GM19023 (cell line): Measurements from ENCODE around the gene LRRC37B.
"Not testable (repeated sequence)": the region's sequence is repeated elsewhere in the genome, so short reads cannot be mapped to it uniquely, and the experiment has no call there.

ENCODE experiments used
- ATAC-seq: cut with Tn5 transposase; IDR thresholded peaks from one replicate; pipeline ENCODE4 v1.9.1; 2021; ENCODE audit warnings: mild to moderate bottlenecking, moderate library complexity; ENCODE audit not compliant: unreplicated experiment

The LRRC37B gene

GRCh38 chr17:32041306-32041875 lies 34.2 kb downstream of the LRRC37B start:
- ATAC-seq, result not testable (repeated sequence)

- not testable (repeated sequence) for ATAC-seq
These were observed 35.1 kb downstream of the LRRC37B start for GRCh38 chr17:32042266-32042665.

GRCh38 chr17:32045611-32046010 lies 38.4 kb downstream of the LRRC37B start:
- not testable (repeated sequence) for ATAC-seq

GRCh38 chr17:32047663-32048062 lies 40.5 kb downstream of the LRRC37B start:
- ATAC-seq, result not testable (repeated sequence)

GRCh38 chr17:32054985-32055384 lies 47.8 kb downstream of the LRRC37B start:
- ATAC-seq, result not testable (repeated sequence)

- not testable (repeated sequence) for ATAC-seq
These were observed 48.2 kb downstream of the LRRC37B start for GRCh38 chr17:32055425-32055824.

GRCh38 chr17:32056500-32056899 lies 49.3 kb downstream of the LRRC37B start:
- ATAC-seq, result not testable (repeated sequence)

- ATAC-seq, result not testable (repeated sequence)
These were observed 50.4 kb downstream of the LRRC37B start for GRCh38 chr17:32057460-32058105.

- ATAC-seq, result not testable (repeated sequence)
These were observed 53.5 kb downstream of the LRRC37B start for GRCh38 chr17:32060695-32061094.

GRCh38 chr17:32061840-32062239 lies 54.7 kb downstream of the LRRC37B start:
- not testable (repeated sequence) for ATAC-seq

- ATAC-seq, result not testable (repeated sequence)
These were observed 56.9 kb downstream of the LRRC37B start for GRCh38 chr17:32064091-32064490.

- not testable (repeated sequence) for ATAC-seq
These were observed 59.0 kb downstream of the LRRC37B start for GRCh38 chr17:32066123-32066680.

GRCh38 chr17:32066863-32067642 lies 59.9 kb downstream of the LRRC37B start:
- peak; percentile 63 for ATAC-seq

- ATAC-seq, result not testable (repeated sequence)
These were observed 61.9 kb downstream of the LRRC37B start for GRCh38 chr17:32069067-32069466.

- peak; percentile 67 for ATAC-seq
These were observed 64.8 kb downstream of the LRRC37B start for GRCh38 chr17:32071961-32072360.

- ATAC-seq, result not testable (repeated sequence)
These were observed 65.9 kb downstream of the LRRC37B start for GRCh38 chr17:32073131-32073530.

GRCh38 chr17:32079753-32080152 lies 72.6 kb downstream of the LRRC37B start:
- ATAC-seq, result peak; percentile 78

GRCh38 chr17:32083550-32083979 lies 76.4 kb downstream of the LRRC37B start:
- not testable (repeated sequence) for ATAC-seq

- not testable (repeated sequence) for ATAC-seq
These were observed 77.1 kb downstream of the LRRC37B start for GRCh38 chr17:32084003-32084941.
